ENCODE data around the gene CPSF4. TPM values are rescaled to one million over a fixed set of nuclear protein-coding genes. Genes with fewer than 3 reads are reported as not detected.
A peak's percentile ranks its signal among the peaks of the same experiment; 100 is the strongest.
"Not testable (repeated sequence)": the region's sequence is repeated elsewhere in the genome, so short reads cannot be mapped to it uniquely, and the experiment has no call there.

Gene CPSF4
- polyA plus RNA-seq, 5 donors: 32.2 to 41.6 (median 35.5) TPM

- no peak for DNase-seq
Measured at GRCh38 chr7:99406557-99406956, 32.2 kb upstream of the CPSF4 start.

GRCh38 chr7:99407872-99408378 lies 30.8 kb upstream of the CPSF4 start:
- DNase-seq: no peak

GRCh38 chr7:99408379-99409191 lies 30.2 kb upstream of the CPSF4 start, which contains the start of the genes BUD31 and PDAP1:
Gene BUD31 (plus strand): TSS chr7:99408969. CDS start chr7:99411093, 2,124 bp downstream.
Gene PDAP1 (minus strand): TSS chr7:99408597. CDS start chr7:99408548, 49 bp downstream.
- peak; percentile 96 to 98 for DNase-seq

GRCh38 chr7:99409192-99409572 lies 29.6 kb upstream of the CPSF4 start:
- DNase-seq: no peak

- DNase-seq: no peak
Measured at GRCh38 chr7:99409806-99410205, 28.9 kb upstream of the CPSF4 start.

DNA sequence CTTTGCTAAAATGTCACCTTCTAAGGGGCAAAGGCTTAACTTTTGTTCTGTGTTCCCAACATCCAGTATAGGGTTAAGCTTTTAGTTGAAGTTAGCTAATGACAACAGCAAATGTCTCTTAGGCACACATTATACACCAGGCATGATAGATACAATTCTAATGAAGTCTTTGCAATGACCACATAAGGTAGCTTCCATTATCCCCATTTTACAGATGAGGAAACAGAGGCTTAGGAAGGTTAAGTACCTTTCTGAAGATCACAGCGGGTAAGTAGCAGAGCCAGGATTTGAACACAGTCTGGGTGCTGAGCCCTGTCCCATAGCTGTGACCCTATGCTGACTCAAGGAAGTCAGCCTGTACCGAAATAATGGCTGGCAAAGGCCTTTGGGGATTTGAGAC lies 28.1 kb upstream of the CPSF4 start:
- DNase-seq: no peak

- DNase-seq: not testable (repeated sequence)
Measured at GRCh38 chr7:99415513-99416127, 23.1 kb upstream of the CPSF4 start.

- DNase-seq: no peak
Measured at GRCh38 chr7:99418260-99418659, 20.5 kb upstream of the CPSF4 start.

- no peak for DNase-seq
Measured at GRCh38 chr7:99419323-99420021, 19.3 kb upstream of the CPSF4 start.

DNA sequence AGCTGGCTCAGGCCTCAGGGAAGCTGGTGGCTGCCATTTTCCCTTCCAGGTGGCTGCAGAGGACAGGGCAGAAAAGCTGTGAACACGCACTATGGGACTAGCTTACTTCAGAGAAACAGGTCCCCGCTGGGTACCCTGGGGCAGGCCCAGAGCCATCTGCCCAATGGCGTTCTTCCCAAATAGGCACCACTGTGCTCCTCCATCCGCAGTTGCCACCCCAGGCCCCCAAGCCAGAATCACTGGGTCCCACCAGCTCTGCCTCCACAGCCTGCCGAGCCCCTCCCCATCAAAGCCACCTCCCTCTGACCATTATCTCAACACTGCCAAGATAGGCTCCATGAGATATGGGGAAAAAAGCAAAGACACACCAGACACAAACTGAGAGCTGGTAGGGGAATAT lies 18.5 kb upstream of the CPSF4 start:
- no peak for DNase-seq

DNA sequence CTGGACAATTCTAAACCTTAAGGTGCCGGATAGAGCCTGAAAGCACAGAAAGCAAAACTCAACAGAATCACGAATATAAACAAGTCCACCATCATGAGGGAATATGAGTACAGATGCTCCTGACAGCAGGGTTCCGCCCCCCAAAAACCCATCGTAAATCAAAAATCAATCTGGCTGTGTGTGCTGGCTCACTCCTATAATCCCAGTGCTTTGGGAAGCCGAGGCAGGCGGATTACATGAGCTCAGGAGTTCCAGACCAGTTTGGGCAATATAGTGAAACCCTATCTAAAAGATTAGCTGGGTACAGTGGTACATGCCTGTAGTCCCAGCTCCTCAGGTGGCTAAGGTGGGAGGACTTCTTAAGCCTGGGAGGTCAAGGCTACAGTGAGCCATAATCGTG lies 17.8 kb upstream of the CPSF4 start:
- no peak for DNase-seq

GRCh38 chr7:99422186-99422585 lies 16.6 kb upstream of the CPSF4 start:
- no peak for DNase-seq

DNA sequence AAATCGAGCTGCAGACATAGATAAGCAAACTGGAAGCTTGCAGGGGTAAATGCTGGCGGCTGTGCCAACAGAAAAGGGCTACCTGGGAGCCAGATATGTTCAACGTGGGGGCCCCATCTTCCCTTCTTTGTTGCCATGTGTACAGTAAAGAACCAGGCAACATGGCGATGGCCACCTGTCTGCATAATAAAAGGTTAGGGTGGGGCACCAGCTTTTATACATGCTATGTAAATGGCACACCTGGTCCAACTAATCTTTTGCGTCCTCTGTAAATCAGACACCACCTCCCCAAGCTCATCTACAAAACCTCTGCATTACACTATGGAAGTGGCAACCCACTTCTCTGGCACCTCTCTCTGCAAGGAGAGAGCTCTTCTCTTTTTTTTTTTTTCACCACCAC lies 16.1 kb upstream of the CPSF4 start:
- DNase-seq: no peak

DNA sequence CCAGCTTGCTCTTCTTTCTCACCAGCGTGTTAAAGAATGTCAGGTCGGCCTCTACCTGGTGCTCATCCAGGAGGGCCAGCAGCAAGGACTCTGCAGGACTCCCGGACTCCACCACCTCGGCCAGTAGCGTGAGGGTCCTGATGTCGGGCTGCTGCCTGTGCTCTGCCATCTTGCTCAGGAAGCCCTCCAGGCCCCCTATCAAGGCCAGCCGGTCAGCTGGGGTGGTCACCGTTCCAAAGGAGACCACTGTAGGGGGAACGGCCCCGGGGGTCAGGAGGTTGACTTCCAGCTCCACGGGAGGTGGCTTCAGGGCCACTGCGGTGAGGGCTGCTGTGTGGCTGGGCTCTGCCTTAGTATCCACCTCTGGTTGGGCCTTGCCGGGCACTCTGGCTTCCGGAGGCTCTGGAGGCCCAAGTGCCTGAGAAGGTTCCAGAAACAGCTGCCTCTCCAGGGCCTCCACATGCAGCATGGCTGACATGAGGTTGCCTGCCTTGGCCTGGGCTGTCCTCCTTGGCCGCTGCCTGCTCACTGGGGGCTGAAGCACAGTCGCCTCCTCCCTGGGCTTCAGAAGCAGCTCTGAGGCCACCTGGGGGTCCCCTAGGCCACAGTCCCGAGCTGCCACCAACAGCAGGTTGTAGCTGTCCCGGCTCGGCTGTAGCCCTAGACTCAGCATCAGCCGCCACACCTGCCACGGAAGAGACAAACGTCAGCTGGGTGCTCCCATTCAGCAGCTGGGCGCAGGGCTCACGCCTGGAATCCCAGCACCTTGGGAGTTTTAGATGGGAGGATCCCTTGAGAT lies 13.6 kb upstream of the CPSF4 start:
- DNase-seq: no peak

- no peak for DNase-seq
Measured at GRCh38 chr7:99428972-99429566, 9.7 kb upstream of the CPSF4 start.

- no peak for DNase-seq
Measured at GRCh38 chr7:99429756-99430155, 9.0 kb upstream of the CPSF4 start.

- DNase-seq: not testable (repeated sequence)
Measured at GRCh38 chr7:99431756-99432540, 6.8 kb upstream of the CPSF4 start.

GRCh38 chr7:99433158-99433557 lies 5.6 kb upstream of the CPSF4 start:
- no peak for DNase-seq

DNA sequence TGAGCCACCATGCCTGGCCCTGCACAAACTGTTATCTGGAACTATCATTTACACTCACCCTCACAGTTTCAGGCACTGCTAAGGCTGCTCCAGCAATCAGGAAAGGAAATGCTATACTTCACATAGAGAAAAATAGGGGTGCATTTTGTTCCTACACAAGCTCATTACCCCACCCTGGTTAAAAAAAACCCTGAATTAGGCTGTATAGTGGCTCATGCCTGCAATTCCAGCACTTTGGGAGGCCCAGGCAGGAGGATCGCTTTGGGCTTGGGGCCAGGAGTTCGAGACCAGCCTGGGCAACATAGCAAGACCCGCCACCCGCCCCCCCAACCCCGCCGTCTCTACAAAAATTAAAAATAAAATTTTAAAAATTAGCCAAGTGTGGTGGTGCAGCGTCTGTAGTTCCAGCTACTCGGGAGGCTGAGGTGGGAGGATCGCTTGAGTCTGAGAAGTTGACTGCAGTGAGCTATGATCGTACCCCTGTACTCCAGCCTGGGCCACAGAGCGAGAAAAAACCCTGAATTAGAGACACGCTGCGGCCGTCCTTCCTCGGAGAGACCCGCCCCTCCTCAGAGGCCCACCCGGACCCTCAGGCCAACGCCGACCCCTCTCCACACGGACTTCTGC lies 684 bp upstream of the CPSF4 start:
- DNase-seq: no peak

- DNase-seq: no peak
Measured at GRCh38 chr7:99440195-99440594, 1.5 kb downstream of the CPSF4 start.
